Measurements from ENCODE around the gene SUV39H2.
"Not testable (repeated sequence)": the region's sequence is repeated elsewhere in the genome, so short reads cannot be mapped to it uniquely, and the experiment has no call there.

Gene SUV39H2

GRCh38 chr10:14878266-14879123 lies at the start of gene SUV39H2:
SUV39H2 (plus strand) TSS chr10:14878866; CDS start chr10:14878889, 23 bp downstream.
- DNase-seq (ENCODE audit: low read depth, low spot score), result peak; percentile 85

GRCh38 chr10:14833106-14833505 lies 45.6 kb upstream of the SUV39H2 start:
- DNase-seq (ENCODE audit: low read depth, low spot score), result no peak

- DNase-seq (ENCODE audit: low read depth, low spot score), result no peak
Measured at GRCh38 chr10:14836208-14836607, 42.5 kb upstream of the SUV39H2 start.

GRCh38 chr10:14837003-14837756 lies 41.5 kb upstream of the SUV39H2 start:
- DNase-seq (ENCODE audit: low read depth, low spot score), result no peak

- DNase-seq (ENCODE audit: low read depth, low spot score), result peak; percentile 96
Measured at GRCh38 chr10:14837757-14838581, 40.7 kb upstream of the SUV39H2 start, which contains the start of the genes CDNF, HSPA14 and MSANTD7. CDNF (minus strand) TSS chr10:14838037; CDS start chr10:14837946, 91 bp downstream. HSPA14 (plus strand) TSS chr10:14838306; CDS start chr10:14838403, 97 bp downstream. MSANTD7 (plus strand) TSS chr10:14838306; CDS start chr10:14842285, 3,979 bp downstream.

- DNase-seq (ENCODE audit: low read depth, low spot score), result no peak
Measured at GRCh38 chr10:14838582-14839304, 39.9 kb upstream of the SUV39H2 start.

- DNase-seq (ENCODE audit: low read depth, low spot score), result no peak
Measured at GRCh38 chr10:14839305-14839695, 39.4 kb upstream of the SUV39H2 start.

- no peak for DNase-seq (ENCODE audit: low read depth, low spot score)
Measured at GRCh38 chr10:14840178-14840577, 38.5 kb upstream of the SUV39H2 start.

GRCh38 chr10:14843327-14843988 lies 35.2 kb upstream of the SUV39H2 start:
- DNase-seq (ENCODE audit: low read depth, low spot score), result no peak

GRCh38 chr10:14844948-14845347 lies 33.7 kb upstream of the SUV39H2 start:
- DNase-seq (ENCODE audit: low read depth, low spot score), result no peak

GRCh38 chr10:14852236-14852635 lies 26.4 kb upstream of the SUV39H2 start:
- no peak for DNase-seq (ENCODE audit: low read depth, low spot score)

- no peak for DNase-seq (ENCODE audit: low read depth, low spot score)
Measured at GRCh38 chr10:14855453-14855852, 23.2 kb upstream of the SUV39H2 start.

- no peak for DNase-seq (ENCODE audit: low read depth, low spot score)
Measured at GRCh38 chr10:14858338-14858960, 20.2 kb upstream of the SUV39H2 start.

- no peak for DNase-seq (ENCODE audit: low read depth, low spot score)
Measured at GRCh38 chr10:14859043-14859442, 19.6 kb upstream of the SUV39H2 start.

GRCh38 chr10:14859775-14860174 lies 18.9 kb upstream of the SUV39H2 start:
- DNase-seq (ENCODE audit: low read depth, low spot score), result no peak

GRCh38 chr10:14860791-14861190 lies 17.9 kb upstream of the SUV39H2 start:
- DNase-seq (ENCODE audit: low read depth, low spot score), result no peak

- DNase-seq (ENCODE audit: low read depth, low spot score), result not testable (repeated sequence)
Measured at GRCh38 chr10:14864466-14864865, 14.2 kb upstream of the SUV39H2 start.

- DNase-seq (ENCODE audit: low read depth, low spot score), result not testable (repeated sequence)
Measured at GRCh38 chr10:14864871-14865270, 13.8 kb upstream of the SUV39H2 start.

GRCh38 chr10:14873090-14873760 lies 5.4 kb upstream of the SUV39H2 start:
- DNase-seq (ENCODE audit: low read depth, low spot score), result no peak

Measured in activated naive CD8-positive, alpha-beta T cell treated with anti-CD3 and anti-CD28 coated beads, Interleukin-2, amount 50 U/mL, for 16 hours (primary cell).